SIG-M5 treated with dmso at 0.1 percent for 504 hours (cell line): ENCODE data around the gene EPAS1.

ENCODE experiments used
- DNase-seq: peaks from one replicate; lab custom pipeline; 2025; ENCODE audit not compliant: unreplicated experiment; lab: John Stamatoyannopoulos, UW

EPAS1 gene

GRCh38 chr2:46273225-46273863, 23.9 kb upstream of the EPAS1 start:
- no peak for DNase-seq

- no peak for DNase-seq
These were observed 23.3 kb upstream of the EPAS1 start for GRCh38 chr2:46273919-46274318.

DNA sequence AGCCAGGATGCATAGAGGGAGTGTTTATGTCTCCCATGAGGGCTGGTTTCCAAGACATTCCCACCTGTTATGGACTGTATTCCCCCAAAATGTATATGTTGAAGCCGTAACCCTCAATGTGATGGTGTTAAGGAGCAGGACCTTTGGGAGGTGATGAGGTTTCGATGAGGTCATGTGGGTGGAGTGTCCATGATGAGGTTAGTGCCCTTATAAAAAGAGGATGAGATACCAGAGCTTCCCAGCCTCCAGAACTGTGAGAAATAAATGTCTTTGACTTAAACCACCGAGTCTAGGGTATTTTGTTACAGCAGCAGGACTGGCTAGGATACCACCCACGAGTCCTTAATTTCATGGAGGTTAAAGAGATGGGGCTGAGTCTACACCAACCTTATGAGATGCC, 22.6 kb upstream of the EPAS1 start:
- DNase-seq, result no peak

DNA sequence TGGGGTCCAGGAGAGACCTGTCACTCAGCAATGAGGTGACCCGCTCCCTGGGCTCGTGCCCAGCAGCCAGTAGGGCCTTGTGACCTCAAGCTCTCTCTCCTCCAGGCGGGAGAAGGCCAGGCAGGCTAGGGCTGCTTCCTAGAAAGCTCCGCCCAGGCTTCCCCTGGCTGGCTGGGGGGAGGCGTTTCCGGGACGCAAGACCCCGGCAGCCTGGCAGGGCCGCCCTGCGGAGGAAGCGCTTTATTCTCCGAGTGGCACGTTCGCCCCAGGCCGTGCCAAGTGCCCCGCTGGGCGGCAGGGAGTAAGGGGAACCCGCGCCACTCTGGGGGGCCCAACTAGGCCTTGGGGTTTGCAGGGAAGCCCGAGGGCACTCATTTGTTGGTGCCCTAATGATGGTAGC, 21.2 kb upstream of the EPAS1 start:
- DNase-seq, result no peak

DNA sequence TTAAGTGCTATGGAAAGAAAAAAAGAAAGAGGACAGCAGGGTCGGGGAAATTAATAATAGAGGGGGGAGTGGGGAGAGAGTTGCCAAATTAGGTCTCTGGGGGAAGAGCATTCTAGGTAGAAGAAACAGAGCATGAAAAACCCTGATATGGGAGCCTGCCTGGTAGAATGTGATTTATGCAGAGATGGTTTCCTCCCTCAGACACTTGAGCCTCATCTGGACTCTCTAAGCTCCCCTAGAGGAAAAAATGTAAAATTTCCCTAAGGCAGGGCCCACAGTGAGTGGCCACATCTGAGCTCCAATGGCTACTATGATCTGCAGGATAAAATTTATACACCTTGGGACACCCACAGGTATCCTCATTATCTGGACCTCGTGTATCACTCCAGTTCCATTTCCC, 20.6 kb upstream of the EPAS1 start:
- no peak for DNase-seq

GRCh38 chr2:46277431-46278190, 19.6 kb upstream of the EPAS1 start:
- no peak for DNase-seq

GRCh38 chr2:46278952-46279351, 18.3 kb upstream of the EPAS1 start:
- DNase-seq, result no peak

DNA sequence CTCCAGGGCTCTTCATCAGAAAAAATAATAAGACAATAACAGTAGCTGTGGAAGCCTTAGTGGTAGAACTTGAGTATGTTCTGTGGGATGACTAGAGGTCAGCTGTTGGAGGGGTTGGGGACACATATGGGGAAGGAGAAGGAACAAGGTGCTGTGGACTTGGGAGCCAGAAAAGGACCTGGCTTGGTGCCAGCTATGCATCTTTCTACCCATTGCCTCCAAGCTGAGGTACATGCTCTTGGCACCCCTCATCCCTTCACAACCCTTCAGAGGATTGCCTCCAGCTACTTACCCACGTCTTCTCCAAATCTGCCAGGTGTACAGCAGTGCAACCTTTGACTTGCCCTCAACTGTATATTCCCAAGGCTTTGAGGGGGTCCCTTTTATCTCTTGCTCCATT, 15.3 kb upstream of the EPAS1 start:
- DNase-seq, result no peak

- no peak for DNase-seq
These were observed 13.5 kb upstream of the EPAS1 start for GRCh38 chr2:46283693-46284092.

DNA sequence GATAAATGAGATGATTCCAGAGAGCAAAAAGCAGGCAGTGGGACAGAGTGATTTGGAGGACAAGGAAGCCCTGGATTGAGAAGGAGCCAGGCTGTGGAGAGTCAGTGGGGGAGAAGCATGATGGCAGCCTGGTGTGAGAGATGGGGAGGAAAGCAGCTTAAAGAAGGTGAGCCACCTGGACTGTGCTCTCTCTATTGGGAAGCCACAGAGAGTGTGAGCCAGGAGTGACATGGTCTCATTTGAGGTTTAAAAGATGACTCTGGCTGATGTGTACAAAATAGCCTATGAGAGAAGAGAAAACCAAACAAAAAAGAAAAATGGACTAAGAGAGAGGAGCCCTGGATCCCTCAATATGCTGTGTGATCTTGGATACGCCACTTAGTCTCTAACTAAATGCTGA, 12.9 kb upstream of the EPAS1 start:
- DNase-seq, result no peak

DNA sequence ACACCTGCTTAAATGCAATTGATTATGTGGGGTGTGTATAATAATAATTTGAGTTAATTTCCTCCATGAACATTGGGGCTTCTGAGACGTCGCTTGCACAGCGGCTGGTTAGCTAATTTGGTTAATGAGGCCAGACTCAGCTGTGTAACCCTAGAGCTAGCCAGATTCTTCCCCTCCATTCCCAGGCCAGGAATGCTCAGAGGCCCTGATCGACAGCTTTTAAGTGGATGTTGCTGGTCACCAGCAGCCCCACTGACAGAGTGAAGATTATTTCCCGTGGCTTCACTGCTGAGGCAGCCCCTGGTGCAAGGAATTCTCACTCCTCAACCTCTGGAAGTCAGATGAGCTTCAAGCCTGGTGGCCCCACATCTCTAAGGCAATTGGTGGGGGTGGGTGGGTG, 12.4 kb upstream of the EPAS1 start:
- DNase-seq, result no peak

- no peak for DNase-seq
These were observed 10.5 kb upstream of the EPAS1 start for GRCh38 chr2:46286715-46287114.

DNA sequence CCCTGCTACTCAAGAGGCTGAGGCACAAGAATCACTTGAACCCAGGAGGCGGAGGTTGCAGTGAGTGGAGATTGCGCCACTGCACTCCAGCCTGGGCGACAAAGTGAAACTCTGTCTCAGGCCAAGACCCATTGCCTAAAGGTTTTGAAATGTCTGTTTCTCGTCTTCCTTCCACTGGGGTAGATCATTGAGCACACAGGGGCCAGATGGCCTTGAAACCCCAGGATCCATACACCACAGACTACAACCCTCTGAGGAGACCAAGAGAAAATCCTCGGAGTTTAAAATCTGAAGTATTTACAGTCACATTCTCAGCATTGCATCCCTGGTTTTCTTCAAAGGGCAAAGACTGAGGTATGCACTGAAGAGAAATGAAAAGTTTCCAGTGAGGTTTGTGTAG, 7.1 kb upstream of the EPAS1 start:
- DNase-seq, result peak; percentile 35

DNA sequence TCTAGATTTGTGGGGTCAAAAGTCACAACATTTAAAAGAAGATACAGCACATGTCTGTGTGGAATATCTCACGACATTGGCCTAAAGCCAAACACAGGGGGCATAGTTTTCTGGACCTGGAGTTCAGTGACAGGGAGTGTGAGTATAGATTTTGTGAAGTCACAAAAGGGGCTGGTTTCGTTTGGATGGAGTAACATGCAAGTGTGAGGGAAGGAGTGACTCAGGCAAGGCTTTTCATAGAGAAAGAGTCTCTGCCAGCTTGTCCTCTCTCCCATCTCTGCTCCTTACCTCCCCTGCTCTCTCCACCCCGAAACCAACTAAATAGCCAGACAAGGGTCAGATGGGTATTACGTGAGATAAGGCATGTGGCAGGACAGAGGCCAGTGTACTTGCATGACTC, 3.7 kb upstream of the EPAS1 start:
- no peak for DNase-seq

- DNase-seq, result no peak
These were observed 2.9 kb upstream of the EPAS1 start for GRCh38 chr2:46294176-46294836.

DNA sequence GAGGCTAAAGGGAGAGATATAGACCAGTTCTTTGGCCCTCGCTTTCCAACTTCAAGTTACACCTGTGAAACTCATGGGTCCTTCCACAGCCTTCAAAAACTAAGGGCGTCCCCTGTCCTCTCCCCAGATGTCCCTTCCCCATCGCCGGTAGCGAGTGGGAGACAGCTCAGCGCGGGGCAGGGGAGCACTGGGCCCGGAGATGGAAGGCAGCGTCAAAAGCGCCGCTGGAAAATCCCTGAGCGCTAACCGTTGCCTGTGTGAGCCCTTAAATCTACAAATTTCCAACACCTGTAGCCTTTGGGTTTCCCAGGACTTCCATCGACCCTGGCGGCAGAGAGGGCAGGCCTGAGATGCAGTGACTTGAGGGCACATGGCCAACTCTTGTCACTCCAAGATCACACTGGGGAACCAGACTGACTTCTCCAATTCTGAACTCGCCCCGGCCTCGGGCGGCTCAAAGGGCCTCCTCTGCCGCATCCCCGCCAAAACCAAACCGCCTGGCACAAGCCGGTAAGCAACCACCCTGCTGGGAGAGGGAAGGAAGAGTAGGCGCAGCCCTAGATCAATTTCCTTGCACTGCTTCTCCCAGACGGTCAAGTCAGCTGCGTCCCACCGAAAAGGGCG, 879 bp upstream of the EPAS1 start:
- peak; percentile 22 for DNase-seq

GRCh38 chr2:46297546-46298271, 502 bp downstream of the EPAS1 start:
- peak; percentile 44 for DNase-seq

DNA sequence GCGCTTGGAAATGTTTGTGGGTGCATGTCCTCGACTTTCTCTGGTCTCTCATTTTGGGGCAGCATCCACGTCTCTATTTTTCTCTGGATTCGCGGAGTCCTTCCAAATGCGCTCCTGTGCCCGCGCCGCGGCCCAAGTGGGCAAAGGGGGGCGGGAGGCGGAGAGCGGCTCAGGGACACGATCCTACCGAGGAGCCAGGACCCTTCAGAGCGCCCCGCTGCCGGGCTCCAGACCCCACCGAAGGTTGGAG, 990 bp downstream of the EPAS1 start:
- no peak for DNase-seq

DNA sequence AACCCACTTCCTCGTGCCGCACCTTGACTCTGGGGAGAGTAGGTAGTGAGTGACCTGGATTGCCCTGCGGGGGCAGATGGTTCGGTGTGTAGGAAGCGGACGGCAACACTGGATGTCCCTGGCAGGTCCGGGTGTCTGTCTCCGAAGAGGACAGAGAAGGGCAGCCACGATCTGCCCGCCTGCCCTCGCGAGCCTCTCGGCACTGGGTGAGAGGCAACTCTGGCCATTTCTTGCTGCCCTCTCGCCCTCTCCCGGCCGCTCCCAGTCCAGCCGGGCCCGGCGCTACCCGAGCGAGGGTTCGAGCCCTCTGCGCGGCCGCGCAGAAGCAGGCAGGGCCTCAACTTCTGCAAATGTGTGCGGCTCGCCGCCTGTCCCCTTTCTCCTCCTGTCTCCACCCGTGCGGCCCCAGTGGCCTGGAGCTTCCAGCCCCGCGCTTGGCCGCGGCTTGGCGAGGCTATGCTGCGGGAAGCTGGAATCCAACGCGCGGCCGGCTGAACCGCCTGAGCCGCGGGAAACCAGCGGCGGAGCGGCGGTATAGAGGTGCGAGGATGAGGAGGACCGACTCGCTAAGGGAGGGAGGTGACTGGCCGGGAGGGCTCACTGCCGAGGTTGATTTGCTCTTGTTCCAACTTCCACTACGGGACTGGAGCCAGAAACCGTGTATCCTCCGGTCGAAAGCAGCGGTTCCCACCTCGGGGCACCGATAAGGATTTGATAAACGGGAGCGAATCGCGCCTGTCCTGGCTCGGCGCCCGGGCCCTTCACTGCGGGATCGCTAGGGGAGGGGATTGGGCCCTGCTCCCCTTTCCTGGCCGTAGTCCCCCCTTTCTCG, 1.5 kb downstream of the EPAS1 start:
- DNase-seq, result peak; percentile 25

- peak; percentile 75 for DNase-seq
These were observed 2.4 kb downstream of the EPAS1 start for GRCh38 chr2:46299365-46300263.
